SK-N-MC (cell line): ENCODE data around the gene TIMM10B.

Source experiments
- EZH2 ChIP-seq: fragments of 200-600 bp; sonication (generic); IDR thresholded peaks from one replicate; pipeline ENCODE4 v1.6.1; 2017; ENCODE audit warnings: antibody characterized with exemption
- FOXP2 ChIP-seq: optimal IDR thresholded peaks from 2 replicates; pipeline ENCODE3; 2011; ENCODE audit warnings: mild to moderate bottlenecking, moderate library complexity; ENCODE audit not compliant: insufficient read depth; ENCODE audit errors: extremely low read length, control extremely low read depth
- POLR2AphosphoS5 ChIP-seq: IDR thresholded peaks from 2 replicates; pipeline ENCODE4 v1.6.1; 2012; ENCODE audit warnings: mild to moderate bottlenecking, low read depth, low read length, borderline replicate concordance

- no peak for TF ChIP-seq EZH2
- no peak for TF ChIP-seq POLR2AphosphoS5
- no peak for TF ChIP-seq FOXP2
Measured at GRCh38 chr11:6474806-6475500, 6.3 kb upstream of the TIMM10B start.
